ENCODE measurements around the gene RARB.

Gene RARB

DNA sequence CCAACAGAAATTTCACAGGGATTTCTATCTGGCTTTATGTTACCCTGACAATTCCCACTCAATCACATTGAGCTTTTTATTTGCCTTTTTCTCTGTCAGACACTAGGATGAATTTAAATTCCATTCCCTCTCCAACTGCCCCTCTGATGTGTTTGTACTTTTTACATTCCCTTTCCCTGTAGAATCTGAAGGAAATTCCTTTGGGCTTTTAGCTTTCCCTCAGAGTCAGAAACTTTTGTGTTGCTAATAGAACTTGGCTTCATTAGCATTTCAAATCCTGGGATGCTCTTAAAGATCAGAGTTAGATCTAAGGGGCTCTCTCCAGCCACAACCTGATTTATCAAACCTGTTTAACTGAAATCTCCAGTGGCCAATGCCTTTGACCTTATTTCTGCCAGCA is 7.9 kb upstream of the RARB start:
- no peak for TF ChIP-seq CTCF (IDR thresholded peaks at IDR 0.05; ENCODE audit: insufficient read depth, low read depth, low read length, missing control alignments)
- DNase-seq (ENCODE audit: low read depth) = no peak

GRCh38 chr3:25420885-25421284 is 7.2 kb upstream of the RARB start:
- no peak overlapping the region for H3K4me3 ChIP-seq (ENCODE audit: low read depth, low read length)
- TF ChIP-seq CTCF (IDR thresholded peaks at IDR 0.05; ENCODE audit: insufficient read depth, low read depth, low read length, missing control alignments) = no peak
- DNase-seq (ENCODE audit: low read depth) = no peak

More for the DNA sequence above, 7.9 kb upstream of the RARB start:
- H3K4me3 ChIP-seq (ENCODE audit: low read depth, low read length) = no peak overlapping the region

- no peak for TF ChIP-seq CTCF (IDR thresholded peaks at IDR 0.05; ENCODE audit: insufficient read depth, low read depth, low read length, missing control alignments)
- DNase-seq (ENCODE audit: low read depth) = no peak
Measured at GRCh38 chr3:25421747-25422146, 6.3 kb upstream of the RARB start.

DNA sequence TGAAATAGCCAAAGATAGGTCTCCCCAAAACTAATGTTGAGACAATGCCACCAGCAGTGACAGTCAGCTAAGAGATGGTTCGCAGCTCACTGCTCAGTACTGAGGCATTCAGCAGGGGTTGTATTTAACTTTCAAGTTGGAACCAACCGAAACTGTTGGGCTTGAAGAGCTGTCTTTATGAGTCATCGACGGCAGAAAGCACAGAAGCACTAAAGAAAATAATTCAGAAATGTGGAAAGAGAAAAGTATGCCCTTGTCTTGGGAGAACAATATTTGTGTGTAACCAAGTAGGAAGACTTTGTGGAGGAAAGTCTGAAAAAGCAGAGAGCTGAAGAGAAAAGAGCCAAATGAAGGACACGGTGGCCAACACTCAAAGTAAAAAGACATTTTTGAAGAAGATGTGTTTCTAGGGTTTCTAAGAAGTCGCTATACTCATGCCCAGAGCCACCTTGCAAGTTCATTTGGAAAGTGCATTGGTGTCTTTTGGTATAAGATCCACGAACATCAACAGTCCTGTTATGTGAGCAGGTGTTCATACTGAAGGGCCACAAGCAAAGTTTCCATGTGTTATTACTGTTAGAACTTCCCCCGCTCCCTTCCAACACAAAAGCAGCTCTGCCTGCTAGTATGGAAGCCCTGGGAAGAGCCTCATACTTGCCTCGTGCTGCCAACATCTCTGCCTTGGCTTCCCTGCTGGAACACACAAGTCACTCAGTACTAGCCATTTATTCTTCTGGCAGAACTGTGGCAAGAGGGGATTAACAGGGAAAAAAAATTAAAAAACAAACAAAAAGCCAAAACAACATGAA is 4.1 kb upstream of the RARB start:
- DNase-seq (ENCODE audit: low read depth) = no peak
- no peak overlapping the region for H3K4me3 ChIP-seq (ENCODE audit: low read depth, low read length)
- no peak for TF ChIP-seq CTCF (IDR thresholded peaks at IDR 0.05; ENCODE audit: insufficient read depth, low read depth, low read length, missing control alignments)

More at GRCh38 chr3:25421747-25422146, 6.3 kb upstream of the RARB start:
- H3K4me3 ChIP-seq (ENCODE audit: low read depth, low read length) = no peak overlapping the region

- no peak for DNase-seq (ENCODE audit: low read depth)
- no peak for TF ChIP-seq CTCF (IDR thresholded peaks at IDR 0.05; ENCODE audit: insufficient read depth, low read depth, low read length, missing control alignments)
- H3K4me3 ChIP-seq (ENCODE audit: low read depth, low read length) = no peak overlapping the region
Measured at GRCh38 chr3:25424614-25425013, 3.4 kb upstream of the RARB start.

GRCh38 chr3:25426408-25426807 is 1.7 kb upstream of the RARB start:
- no peak for TF ChIP-seq CTCF (IDR thresholded peaks at IDR 0.05; ENCODE audit: insufficient read depth, low read depth, low read length, missing control alignments)
- DNase-seq (ENCODE audit: low read depth) = no peak
- H3K4me3 ChIP-seq (ENCODE audit: low read depth, low read length) = no peak overlapping the region

- H3K4me3 ChIP-seq (ENCODE audit: low read depth, low read length) = no peak overlapping the region
- no peak for TF ChIP-seq CTCF (IDR thresholded peaks at IDR 0.05; ENCODE audit: insufficient read depth, low read depth, low read length, missing control alignments)
- DNase-seq (ENCODE audit: low read depth) = no peak
Measured at GRCh38 chr3:25427155-25427554, 908 bp upstream of the RARB start.
